Activated CD4-positive, alpha-beta T cell treated with anti-CD3 and anti-CD28 coated beads, Interleukin-2, amount 50 U/mL, for 16 hours (primary cell): ENCODE data around the gene IMP3.

Experiments
- DNase-seq: peaks from one replicate; pipeline ENCODE4 v3.0.0-alpha.2; 2020

Gene IMP3

DNA sequence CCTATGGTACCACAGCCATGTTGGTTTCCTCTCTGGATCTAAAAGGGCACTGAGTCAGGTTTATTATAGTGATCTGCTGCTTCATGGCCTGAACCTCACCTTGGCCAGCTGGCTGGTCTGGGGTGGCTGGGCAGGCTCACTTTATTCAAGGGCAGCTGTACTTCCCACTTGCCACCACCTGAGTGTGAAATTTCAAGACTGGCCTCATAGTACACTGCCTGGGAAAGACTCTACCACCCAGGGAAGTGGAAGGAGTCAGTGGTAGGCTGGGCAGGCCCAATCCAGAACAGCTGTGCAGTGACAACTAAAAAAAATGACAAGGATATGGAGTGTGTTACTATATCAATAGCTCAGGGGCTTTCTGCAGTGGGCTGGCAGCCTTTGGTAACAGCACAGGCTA is 23.3 kb downstream of the IMP3 start:
- DNase-seq = no peak

DNA sequence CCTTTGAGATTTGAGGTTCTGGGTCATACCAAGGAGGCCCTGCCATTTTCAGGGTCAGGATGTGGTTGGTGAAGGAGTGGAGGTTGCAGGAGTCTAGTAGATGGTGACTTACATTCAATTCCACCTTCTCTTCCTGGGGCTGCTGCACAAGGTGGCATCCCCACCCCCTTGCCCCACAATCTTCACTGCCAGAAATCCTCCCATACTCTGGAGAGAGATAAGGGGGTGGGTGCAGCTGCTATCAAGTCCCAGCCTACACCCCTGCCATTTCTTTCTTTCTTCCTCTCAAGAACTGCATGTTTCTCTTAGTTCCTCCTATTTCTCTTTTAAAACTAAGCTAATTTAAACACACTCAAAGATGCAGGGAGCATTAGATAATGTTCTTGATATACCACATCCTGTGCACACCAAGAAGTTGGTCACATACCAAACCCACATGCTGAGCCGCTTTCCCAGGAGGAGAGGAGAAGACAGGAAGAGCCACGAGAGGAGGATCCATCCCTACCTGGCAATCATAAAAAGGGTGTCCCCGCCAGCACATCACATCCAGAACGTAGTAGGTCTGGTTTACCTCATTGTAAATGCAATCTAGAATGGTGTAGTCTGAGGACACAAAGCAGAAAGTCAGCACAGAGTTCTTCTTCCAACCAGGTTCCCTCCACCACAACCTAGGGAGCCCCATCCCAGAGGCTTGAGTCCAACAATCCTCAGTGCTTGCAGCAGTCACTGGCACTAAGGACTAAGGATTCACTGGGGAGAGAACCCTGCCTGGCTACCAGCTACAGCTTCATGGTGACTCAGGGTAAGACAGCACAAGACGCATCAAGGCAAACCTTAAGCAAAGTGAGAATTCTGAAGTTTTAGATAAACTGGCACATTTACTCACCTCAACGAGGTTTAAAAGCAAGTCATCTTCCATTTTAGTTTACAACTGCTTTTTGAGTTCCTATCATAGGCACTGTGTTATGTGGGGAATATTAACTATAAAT is 33.0 kb downstream of the IMP3 start:
- DNase-seq = peak; percentile 50

DNA sequence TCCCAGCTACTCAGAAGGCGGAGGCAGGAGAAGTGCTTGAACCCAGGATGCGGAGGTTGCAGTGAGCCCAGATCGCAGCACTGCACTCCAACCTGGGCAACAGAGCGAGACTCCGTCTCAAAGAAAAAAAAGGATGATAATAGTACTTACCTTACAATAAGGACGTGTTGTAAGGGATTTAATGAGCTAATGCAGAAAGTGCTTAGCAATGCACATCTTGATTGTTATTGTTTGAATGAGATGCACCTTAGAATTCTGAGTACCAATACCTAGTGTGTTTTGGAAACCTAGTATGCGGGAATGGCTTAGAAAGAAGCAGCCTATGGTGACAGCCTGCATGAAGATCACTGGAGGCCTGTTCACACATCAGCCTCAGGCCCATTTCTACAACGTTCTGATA is 34.0 kb downstream of the IMP3 start:
- no peak for DNase-seq

DNA sequence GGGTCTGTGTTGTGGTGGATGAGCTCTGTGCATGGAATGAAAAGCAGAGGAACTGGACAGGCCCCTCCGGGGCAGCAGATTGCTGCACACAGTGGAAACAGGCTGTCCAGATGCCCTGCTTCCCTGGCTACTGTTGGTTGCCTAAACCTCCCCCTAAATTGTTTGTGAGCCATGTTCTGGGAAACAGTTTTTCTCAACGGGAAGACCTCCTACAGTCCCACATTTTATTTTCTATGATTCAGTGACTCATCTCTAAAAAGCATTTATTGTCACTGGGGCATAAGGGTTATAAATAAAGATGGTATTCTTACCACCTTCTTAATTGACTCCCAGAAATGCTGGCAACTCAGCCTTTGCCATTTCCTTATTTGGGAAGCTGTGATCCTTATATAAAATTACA is 40.6 kb downstream of the IMP3 start:
- DNase-seq = no peak

DNA sequence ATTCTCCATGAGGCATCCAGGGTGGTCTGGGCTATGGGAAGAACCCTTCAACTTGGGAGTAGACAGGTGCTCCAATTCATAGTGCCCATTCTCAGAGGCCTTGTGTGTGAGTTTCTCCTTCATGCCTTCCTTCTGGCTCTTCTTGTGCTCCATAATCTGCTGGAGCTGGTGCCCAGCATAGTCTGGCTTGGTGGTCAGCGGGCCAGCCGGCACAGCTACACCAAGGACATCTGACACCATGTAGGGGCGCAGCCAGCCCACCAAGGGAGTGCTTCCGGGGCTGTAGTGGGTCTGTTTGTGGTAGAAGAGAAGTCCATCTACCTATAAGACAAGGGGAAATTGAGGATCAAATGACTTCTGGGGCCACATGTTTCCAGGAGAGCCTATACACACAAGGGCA is 41.7 kb downstream of the IMP3 start:
- no peak for DNase-seq

DNA sequence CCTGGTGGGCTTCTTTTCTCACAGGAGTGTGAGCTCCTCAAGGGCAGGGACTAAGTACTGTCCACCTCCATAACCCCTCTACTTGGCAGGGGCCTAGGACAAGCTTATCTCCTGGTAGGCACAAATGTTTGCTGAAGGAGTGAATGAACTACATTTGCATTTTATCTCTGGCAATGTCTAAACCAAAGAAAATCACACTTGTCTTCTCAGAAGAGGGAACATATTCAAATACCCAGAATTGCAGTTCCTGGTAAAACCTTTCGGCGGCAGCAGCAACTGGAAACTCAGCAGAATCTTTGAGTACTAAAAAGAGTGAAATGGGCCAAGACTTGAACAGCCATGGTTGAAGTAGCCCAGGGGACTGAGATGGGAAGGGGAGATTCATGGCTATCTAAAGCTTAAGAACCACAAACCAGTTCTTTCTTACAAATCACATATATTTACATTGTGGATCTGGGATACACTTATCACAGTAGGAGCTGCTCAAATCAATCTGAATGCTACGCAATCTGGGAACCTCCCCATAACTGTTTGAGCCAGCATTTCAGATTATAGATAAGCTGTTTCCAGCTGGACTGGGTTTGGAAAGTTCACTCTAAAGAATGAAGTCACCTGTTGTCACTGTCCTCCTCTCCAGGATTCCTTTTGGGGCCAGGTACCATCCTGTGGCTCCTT is 42.2 kb downstream of the IMP3 start:
- DNase-seq = peak; percentile 66

DNA sequence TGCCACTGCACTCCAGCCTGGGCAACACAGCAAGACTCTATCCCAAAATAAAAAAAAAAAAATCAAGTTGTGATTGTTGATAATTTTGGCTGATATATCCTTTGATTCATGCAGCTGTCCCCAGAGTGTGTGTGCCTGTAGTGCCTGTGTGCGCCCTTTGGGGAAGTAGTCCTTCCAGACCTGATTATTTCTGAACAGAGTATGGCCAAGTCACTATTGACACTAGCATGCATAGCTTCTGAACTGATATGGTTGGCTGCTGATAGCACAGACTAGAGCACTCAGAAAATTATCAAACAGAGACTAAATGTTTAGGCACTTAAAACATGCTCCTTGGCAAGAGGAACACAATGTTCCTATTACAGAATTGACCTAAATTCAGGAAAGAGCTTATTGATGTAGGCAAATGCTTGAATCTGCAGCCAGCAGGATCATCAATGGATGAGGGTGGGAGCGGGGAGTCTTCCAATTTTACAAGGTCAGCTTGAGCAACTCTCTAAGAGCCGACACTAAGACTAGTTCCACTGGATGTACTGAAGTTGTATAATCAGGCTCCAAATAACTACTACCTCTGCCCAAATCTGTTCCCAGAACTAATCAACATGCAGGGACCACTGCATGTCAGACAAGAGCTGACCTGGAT is 43.2 kb downstream of the IMP3 start:
- DNase-seq = no peak

DNA sequence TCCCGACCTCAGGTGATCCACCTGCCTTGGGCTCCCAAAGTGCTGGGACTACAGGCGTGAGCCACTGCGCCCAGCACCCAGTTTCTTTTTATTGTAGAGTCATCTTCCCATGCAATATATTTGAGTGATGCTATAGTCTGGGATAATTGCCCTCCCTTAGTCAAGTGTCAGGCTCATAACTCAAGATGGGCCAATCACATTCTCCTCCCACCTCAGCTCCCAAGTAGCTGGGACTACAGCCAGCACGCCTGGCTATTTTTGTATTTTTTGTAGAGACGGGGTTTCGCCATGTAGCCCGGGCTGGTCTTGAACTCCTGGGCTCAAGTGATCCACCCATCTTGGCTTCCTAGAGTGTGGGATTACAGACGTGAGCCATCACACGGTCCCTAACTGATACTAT is 45.7 kb downstream of the IMP3 start:
- no peak for DNase-seq

DNA sequence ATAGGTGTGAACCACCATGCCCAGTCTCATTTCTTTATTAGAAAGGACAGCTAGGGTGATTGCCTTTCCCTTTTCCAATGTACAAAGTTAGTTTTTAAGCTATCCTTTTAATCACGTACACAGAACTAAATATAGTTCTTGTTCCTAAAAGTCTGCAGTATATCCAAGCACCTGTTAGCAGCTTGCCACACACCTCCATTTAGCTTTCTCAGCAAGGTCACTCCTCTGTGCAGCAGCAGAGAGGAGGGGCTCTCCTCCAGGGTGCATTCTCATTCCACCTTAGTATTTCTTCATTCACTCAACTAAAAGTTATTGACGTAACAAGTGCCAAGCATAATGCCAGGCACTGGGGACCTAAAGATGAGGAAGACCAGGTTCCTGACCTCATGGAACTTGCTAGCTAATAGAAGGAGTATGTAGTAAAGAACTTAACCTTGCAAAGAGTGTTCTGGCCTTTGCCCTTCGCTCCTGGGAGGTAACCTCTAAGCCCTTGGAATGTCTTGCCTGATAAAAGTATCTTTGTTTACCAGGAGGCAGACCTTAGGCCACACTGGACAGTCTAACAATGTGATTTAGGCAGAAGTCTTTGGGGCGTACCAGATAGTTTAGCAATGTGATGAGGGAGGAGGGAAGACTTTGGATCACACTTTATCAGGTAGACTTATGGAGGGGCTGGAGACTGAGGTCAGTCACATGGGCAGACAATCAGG is 48.2 kb downstream of the IMP3 start:
- no peak for DNase-seq

DNA sequence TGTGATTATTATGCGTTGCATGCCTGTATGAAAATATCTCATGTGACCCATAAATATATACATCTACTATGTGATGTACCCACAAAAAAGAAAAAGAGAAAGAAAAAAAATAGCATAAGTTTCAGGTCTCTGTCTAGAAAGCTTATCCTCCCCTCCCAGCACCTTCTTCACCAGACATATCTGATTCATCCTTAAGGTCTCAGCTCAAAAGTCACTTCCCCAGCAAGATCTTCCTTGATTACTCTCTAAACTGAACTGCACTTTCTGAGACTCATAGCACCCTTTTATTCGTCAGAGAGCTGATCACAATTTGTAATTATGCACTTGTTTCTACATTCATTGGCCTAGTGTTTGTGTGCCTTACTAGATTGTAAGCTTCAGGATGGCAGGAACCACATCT is 49.8 kb downstream of the IMP3 start:
- DNase-seq = no peak
